GM23248 (cell line): Measurements from ENCODE around the gene IRX2.

Experiments
- EZH2 ChIP-seq: fragments of 200-600 bp; sonication (generic); IDR thresholded peaks from 2 replicates; pipeline ENCODE4 v1.6.1; 2018; ENCODE audit warnings: antibody characterized with exemption, mild to moderate bottlenecking; ENCODE audit not compliant: insufficient read depth, poor library complexity, severe bottlenecking
- EZH2phosphoT487 ChIP-seq: fragments of 200-600 bp; sonication (generic); IDR thresholded peaks from 2 replicates; pipeline ENCODE4 v1.6.1; 2018; ENCODE audit warnings: antibody characterized with exemption, moderate library complexity, mild to moderate bottlenecking, low read depth; ENCODE audit not compliant: insufficient read depth

DNA sequence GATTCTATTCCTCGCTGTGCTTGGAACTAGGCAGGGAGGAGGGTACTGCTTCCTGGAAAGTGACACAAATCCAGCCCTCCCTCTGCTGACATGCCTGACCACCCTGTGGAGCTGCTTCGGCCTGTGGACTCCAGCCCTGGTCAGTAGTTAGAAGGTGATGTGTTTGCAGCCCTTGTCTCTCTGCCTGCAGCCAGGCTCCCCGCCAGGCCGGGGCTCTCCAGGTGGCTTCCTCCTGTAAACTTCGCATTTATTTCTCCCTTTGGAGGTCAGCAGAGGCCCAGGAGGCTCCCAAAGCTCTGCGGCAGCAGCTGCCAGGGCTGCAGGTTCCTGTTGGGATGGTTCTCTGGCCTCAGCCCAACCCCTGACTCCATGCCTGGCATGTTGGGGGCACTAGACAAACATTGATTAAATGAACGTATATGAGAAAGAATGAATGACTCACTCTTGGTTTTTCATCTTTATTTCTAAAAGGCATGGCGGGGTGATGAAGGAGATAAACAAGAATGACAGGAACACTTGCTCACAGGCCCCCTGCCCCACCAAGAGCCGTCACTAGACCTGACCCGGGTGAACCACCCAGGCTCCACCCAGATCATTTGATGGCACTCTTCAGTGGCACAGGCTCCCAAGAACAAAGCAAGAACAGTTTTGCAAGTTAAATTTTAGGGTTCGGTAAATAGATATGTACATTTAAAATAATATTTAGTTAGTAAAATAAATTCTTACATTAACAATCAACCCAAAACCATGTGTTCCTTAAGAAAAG, 8.4 kb upstream of the IRX2 start:
- no peak for TF ChIP-seq EZH2
- TF ChIP-seq EZH2phosphoT487, result no peak
